ENCODE results near the gene HSPB6. TPM values are rescaled to one million over a fixed set of nuclear protein-coding genes. Genes with fewer than 3 reads are reported as not detected.

Gene HSPB6
- total RNA-seq, 8 experiments from 2014 or later, result 0.14 to 1.8 (median 0.68) TPM

DNA sequence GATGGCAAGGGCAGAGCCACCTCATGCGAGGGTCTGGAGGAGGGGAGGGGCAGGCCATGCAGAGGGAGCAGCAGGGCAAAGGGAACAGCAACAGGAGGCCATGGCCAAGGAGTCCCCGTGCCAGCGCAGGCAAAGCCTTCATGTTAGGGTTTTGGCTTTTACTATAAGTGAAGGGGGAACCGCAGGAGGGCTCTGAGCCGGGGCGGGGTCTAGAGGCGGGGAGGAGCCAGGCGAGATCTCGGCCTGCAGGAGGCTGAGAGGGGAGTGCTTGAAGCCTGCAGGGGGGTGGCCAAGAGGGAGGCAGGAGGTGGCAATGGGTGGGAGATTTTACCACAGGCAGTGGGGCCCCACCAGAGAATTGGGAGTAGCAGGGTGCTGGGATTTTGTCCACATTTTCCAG is 24.8 kb upstream of the HSPB6 start:
- no peak overlapping the region for H3K27ac ChIP-seq
- peaks cover 11 to 12% of the 10 kb centered on the region in 2 donors for H3K4me1 ChIP-seq (replicated peaks in 1 of 2)
- no peak overlapping the region for H3K4me3 ChIP-seq
- ATAC-seq (replicated peaks in 6 of 8), result no peak
- 20 to 100% (median 50%) methylated on average over 1 to 2 of the region's 9 CpGs; no CpG with 5 or more reads in 6 of the 10 experiments for WGBS, 10 experiments
- in situ Hi-C loops (cut with MboI; ENCODE audit: low pct_unique_long_range_greater_than_20kb in 2 of 9, low sequenced_read_pairs in 9 of 9, unreplicated experiment in 9 of 9), result no loop called here

DNA sequence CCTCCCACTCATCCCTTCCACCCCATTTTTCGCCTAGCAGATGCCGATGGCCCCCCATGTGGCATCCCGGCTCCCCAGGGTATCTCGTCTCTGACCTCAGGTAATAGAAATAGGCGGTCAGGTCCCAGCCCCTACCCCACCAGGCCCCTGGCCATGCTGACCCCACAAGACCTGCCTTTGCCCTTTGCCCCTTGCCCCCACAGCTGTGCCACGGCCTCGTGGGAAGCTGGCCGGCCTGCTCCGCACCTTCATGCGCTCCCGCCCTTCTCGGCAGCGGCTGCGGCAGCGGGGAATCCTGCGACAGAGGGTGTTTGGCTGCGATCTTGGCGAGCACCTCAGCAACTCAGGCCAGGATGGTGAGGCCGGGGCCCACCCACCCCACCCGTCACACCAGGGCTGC is 23.9 kb upstream of the HSPB6 start:
- WGBS, 10 experiments, result no CpG with 5 or more reads among the region's 20 CpGs
- Histone ChIP-seq H3K27ac (no peak overlapping the region), H3K4me1 (replicated peaks in 1 of 2) (peaks cover 17% of the 10 kb centered on the region in 2 donors), H3K4me3 (no peak overlapping the region)
- in situ Hi-C loops (cut with MboI; ENCODE audit: low pct_unique_long_range_greater_than_20kb in 2 of 9, low sequenced_read_pairs in 9 of 9, unreplicated experiment in 9 of 9), result no loop called here
- ATAC-seq (replicated peaks in 6 of 8), result no peak

DNA sequence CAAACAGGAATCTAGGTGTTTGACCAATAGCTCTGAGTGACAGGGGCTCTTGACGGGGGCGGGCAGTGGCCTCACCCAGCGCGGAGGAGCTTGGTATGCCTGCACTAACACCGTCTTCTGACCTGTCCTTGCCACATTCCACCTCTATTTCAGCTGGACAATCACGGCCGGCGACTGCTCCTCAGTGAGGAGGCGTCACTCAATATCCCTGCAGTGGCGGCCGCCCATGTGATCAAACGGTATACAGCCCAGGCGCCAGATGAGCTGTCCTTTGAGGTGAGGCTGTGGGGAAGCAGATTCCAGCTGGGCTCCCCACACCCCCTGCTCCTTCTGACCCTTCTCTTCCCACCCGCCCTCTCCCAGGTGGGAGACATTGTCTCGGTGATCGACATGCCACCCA is 23.2 kb upstream of the HSPB6 start:
- H3K27ac ChIP-seq, result no peak overlapping the region
- 90 to 100% (median 95%) methylated on average over 2 to 6 of the region's 16 CpGs; no CpG with 5 or more reads in 6 of the 10 experiments for WGBS, 10 experiments
- H3K4me3 ChIP-seq, result no peak overlapping the region
- in situ Hi-C loops (cut with MboI; ENCODE audit: low pct_unique_long_range_greater_than_20kb in 2 of 9, low sequenced_read_pairs in 9 of 9, unreplicated experiment in 9 of 9), result no loop called here
- peaks cover 17% of the 10 kb centered on the region in 2 donors for H3K4me1 ChIP-seq (replicated peaks in 1 of 2)
- ATAC-seq (replicated peaks in 6 of 8), result no peak

DNA sequence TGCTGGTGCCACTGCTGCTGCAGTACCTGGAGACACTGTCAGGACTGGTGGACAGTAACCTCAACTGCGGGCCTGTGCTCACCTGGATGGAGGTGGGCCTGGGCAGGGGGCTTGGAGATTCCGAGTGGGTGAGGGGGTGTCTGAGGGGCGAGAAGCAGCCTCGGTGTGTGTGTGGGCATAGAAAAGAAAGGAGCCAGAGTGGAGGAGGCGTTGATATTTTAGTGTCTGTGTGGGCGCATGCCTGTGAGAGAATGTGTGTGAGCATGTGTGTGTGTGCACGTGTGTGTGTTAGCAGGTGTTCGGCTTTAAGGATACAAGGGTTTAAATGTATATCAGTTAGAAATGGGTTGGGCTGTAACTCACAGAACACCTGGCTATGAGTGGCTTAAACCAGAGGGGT is 22.2 kb upstream of the HSPB6 start:
- in situ Hi-C loops (cut with MboI; ENCODE audit: low pct_unique_long_range_greater_than_20kb in 2 of 9, low sequenced_read_pairs in 9 of 9, unreplicated experiment in 9 of 9), result no loop called here
- H3K27ac ChIP-seq, result no peak overlapping the region
- no peak overlapping the region for H3K4me3 ChIP-seq
- no peak for ATAC-seq (replicated peaks in 6 of 8)
- H3K4me1 ChIP-seq (replicated peaks in 1 of 2), result peaks cover 17 to 23% of the 10 kb centered on the region in 2 donors
- whole genome bisulfite sequencing, 10 experiments, result 92 to 100% (median 95%) methylated on average over 1 to 4 of the region's 8 CpGs; no CpG with 5 or more reads in 5 of the 10 experiments

DNA sequence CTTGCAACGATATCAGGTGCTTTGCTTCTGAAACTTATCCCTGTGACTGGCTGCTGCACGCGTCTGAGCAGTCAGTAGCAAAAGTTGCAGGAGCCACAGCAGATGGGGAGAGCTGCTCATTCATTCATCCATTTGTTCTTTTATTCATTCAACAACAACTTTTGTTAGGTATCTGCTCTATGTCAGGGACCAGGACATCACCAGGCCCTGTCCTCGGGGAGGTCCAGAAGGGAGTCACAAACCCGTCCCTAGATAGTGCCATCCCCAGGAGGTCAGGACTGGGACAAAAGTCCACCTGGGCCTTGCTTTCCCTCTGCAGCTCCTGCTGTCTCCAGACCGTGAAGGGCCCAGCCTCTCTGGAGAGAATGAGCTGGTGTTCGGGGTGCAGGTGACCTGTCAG is 21.1 kb upstream of the HSPB6 start:
- H3K4me1 ChIP-seq (replicated peaks in 1 of 2), result peaks cover 17 to 23% of the 10 kb centered on the region in 2 donors

DNA sequence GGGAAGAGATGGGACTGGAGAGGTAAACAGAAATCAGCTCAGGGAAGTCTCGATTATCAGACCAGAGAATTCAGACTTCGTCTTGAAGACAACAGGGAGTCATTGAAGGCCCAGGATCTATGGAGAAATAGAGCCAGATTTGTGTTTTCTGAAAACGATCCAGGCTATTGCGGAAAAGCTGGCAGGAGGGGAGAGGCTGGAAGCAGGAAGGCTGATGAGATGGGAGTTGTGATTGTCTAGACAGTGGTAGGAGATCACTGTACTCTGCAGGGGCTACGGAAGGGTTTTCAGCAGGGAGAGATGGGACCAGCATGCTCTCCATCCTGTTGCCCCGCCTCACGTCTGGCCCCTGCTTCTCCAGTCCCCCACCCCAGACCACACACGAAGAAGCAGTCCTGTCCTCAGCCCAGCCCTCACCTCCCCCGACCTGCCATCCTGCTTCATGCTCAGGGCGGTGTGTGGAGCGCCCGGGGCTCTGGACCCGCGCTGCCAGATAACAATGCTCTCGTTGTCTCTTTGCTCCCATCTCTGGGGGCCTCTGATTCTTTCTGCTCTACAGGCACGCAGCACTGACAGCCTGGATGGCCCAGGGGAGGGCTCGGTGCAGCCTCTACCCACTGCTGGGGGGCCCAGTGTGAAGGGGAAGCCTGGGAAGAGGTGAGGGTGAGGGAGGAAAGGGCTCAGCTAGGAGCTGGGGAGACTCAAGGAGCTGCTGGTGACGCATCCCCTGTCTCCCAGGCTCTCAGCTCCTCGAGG is 20.4 kb upstream of the HSPB6 start:
- ATAC-seq (replicated peaks in 6 of 8), result peak in 3 of 8 experiments; percentile 17 to 29 (median 21)
- 4 to 83% (median 40%) methylated on average over 1 to 7 of the region's 19 CpGs; no CpG with 5 or more reads in 1 of the 10 experiments for WGBS, 10 experiments
- in situ Hi-C loops (cut with MboI; ENCODE audit: low pct_unique_long_range_greater_than_20kb in 2 of 9, low sequenced_read_pairs in 9 of 9, unreplicated experiment in 9 of 9), result no loop called here
- peaks cover 17 to 23% of the 10 kb centered on the region in 2 donors for H3K4me1 ChIP-seq (replicated peaks in 1 of 2)
- peak overlapping the region in 4 of 5 donors; percentile 7 to 93 (median 85) for H3K4me3 ChIP-seq
- peak overlapping the region in 1 of 2 donors; percentile 17 for H3K27ac ChIP-seq

More for the DNA sequence above, 21.1 kb upstream of the HSPB6 start:
- Histone ChIP-seq H3K27ac (no peak overlapping the region), H3K4me3 (no peak overlapping the region)
- in situ Hi-C loops (cut with MboI; ENCODE audit: low pct_unique_long_range_greater_than_20kb in 2 of 9, low sequenced_read_pairs in 9 of 9, unreplicated experiment in 9 of 9), result no loop called here
- 80 to 100% (median 95%) methylated on average over 1 to 2 of the region's 7 CpGs; no CpG with 5 or more reads in 6 of the 10 experiments for WGBS, 10 experiments
- no peak for ATAC-seq (replicated peaks in 6 of 8)

DNA sequence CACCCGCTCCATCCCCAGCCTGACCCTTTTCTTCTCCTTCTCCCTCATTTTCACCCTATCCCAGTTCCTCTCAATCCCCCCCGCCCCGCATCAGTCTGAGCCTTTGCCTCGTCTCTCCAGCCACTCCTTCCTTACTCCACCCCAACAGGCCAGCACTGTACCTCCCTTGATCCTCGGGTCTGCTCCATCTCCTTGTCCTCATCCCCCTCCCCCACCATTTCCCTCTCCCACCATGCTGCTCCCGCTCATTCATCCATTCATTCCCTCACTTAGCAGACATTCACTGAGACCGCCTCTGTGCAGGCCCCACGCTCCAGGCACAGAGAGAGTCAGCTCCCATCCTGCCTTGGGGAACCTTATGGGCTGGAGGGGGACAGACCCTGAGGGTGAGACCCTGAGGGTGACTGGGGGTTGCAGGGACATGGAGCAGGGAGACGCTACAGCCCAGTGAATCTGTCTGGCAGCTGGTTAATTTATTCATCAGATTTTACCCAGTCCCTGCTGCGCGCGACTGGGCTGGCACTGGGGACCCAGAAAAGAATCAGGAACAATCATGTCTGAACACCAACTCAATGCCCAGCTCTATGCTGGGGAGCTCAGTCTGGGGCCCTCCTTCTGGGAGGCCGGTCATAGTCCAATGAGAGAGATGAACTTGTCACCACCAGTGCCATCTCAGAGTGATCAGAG is 19.4 kb upstream of the HSPB6 start:
- WGBS, 10 experiments, result 0 to 90% (median 32%) methylated on average over 1 to 7 of the region's 13 CpGs; no CpG with 5 or more reads in 5 of the 10 experiments

GRCh38 chr19:35775298-35776101 is 18.7 kb upstream of the HSPB6 start, which contains the start of gene ARHGAP33:
ARHGAP33 (plus strand) TSS chr19:35775564; CDS start chr19:35775659, 95 bp downstream.
- 0 to 3% (median 0%) methylated on average over 4 to 29 of the region's 82 CpGs; no CpG with 5 or more reads in 7 of the 10 experiments for WGBS, 10 experiments

More for the DNA sequence above, 19.4 kb upstream of the HSPB6 start:
- H3K4me1 ChIP-seq (replicated peaks in 1 of 2), result peaks cover 17 to 23% of the 10 kb centered on the region in 2 donors
- peak in 4 of 8 experiments; percentile 2 to 37 (median 15) for ATAC-seq (replicated peaks in 6 of 8)
- in situ Hi-C loops (cut with MboI; ENCODE audit: low pct_unique_long_range_greater_than_20kb in 2 of 9, low sequenced_read_pairs in 9 of 9, unreplicated experiment in 9 of 9), result no loop called here
- peak overlapping the region; percentile 69 to 93 (median 88) for H3K4me3 ChIP-seq
- peak overlapping the region; percentile 79 to 87 for H3K27ac ChIP-seq

GRCh38 chr19:35775046-35775297 is 18.1 kb upstream of the HSPB6 start:
- peak overlapping the region; percentile 69 to 93 (median 88) for H3K4me3 ChIP-seq
- in situ Hi-C loops (cut with MboI; ENCODE audit: low pct_unique_long_range_greater_than_20kb in 2 of 9, low sequenced_read_pairs in 9 of 9, unreplicated experiment in 9 of 9), result no loop called here
- peaks cover 17 to 23% of the 10 kb centered on the region in 2 donors for H3K4me1 ChIP-seq (replicated peaks in 1 of 2)
- WGBS, 10 experiments, result 0 to 60% (median 8%) methylated on average over 1 to 9 of the region's 9 CpGs; no CpG with 5 or more reads in 2 of the 10 experiments
- no peak overlapping the region for H3K27ac ChIP-seq
- peak in 1 of 8 experiments; percentile 30 for ATAC-seq (replicated peaks in 6 of 8)

More at GRCh38 chr19:35775298-35776101, 18.7 kb upstream of the HSPB6 start, which contains the start of gene ARHGAP33:
- in situ Hi-C loops (cut with MboI; ENCODE audit: low pct_unique_long_range_greater_than_20kb in 2 of 9, low sequenced_read_pairs in 9 of 9, unreplicated experiment in 9 of 9), result no loop called here
- H3K4me1 ChIP-seq (replicated peaks in 1 of 2), result peaks cover 17 to 23% of the 10 kb centered on the region in 2 donors
- ATAC-seq (replicated peaks in 6 of 8), result peak; percentile 81 to 95 (median 87)
- H3K4me3 ChIP-seq, result peak within 1 kb of the TSS; percentile 69 to 93 (median 88)
- H3K27ac ChIP-seq, result peak within 1 kb of the TSS; percentile 79 to 87

DNA sequence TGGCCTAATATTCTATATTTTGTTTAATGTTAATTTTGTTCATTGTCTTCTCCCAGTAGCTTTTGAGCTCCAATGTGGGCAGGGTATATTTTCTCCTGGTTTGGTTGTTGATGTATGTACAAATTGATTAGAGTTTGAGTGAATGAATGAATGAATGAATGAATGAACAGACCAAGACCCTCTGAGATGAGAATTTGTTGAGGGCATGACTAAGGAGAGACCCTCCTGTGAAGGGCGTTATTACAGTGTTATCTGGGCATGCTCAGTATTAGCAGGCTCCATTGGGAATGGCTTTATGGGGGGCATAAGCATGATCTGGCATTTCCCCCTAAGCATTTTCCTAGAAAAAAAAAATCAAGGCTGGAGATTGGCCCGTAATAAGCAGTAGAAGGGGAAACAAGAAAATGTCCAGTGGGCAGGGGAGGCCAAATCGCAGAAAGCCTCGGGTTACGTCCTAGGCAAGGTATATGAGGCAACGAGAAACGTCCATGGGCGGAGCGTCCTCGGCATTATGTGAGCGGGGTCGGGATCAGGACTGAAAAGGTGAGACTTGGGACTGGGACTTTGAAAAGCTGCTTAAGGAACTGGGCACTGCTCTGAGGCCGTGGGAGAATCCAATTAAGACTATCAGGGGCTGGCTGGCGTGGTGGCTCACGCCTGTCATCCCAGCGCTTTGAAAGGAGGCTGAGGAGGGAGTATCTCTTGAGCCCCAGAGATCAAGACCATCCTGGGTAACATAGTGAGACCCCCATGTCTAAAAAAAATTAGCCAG is 17.6 kb upstream of the HSPB6 start:
- no peak for ATAC-seq (replicated peaks in 6 of 8)
- Histone ChIP-seq H3K4me1 (replicated peaks in 1 of 2) (peaks cover 17 to 23% of the 10 kb centered on the region in 2 donors), H3K4me3 (peak overlapping the region; percentile 69 to 93 (median 88)), H3K27ac (no peak overlapping the region)
- in situ Hi-C loops (cut with MboI; ENCODE audit: low pct_unique_long_range_greater_than_20kb in 2 of 9, low sequenced_read_pairs in 9 of 9, unreplicated experiment in 9 of 9), result no loop called here
- 6 to 71% (median 44%) methylated on average over 2 to 10 of the region's 16 CpGs for WGBS, 10 experiments

DNA sequence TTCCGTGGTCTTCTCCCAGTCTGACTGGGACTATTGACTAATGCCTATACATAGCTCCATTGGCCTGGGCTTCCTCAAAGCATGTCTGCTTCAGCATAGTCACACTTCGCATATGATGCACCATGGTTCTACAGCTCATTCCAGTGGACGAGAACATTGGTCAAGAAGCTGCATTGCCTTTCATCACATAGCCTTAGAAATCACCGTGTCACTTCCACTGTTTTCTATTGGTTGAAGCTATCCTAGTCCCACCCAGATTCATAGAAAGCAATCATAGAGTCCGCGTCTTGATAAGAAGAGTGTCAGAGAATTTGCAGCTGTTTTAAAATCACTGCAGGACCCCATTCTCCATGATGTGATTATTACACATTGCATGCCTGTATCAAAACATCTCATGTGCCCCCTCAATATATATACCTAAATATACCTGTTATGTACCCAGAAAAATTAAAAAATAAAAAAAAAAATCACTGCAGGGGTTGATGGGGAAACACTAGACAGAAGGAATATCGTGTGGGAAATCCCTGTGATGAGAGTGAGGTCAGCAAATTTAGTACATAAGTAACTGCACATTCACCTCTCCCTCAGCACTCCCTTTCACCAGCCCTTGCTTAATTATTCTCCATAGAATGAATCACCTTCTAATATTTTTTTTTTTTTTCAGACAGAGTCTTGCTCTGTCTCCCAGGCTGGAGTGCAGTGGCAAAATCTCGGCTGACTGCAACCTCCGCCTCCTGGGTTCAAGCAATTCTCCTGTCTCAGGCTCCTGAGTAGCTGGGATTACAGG is 16.4 kb upstream of the HSPB6 start:
- WGBS, 10 experiments, result 50 to 90% (median 70%) methylated on average over 1 to 8 of the region's 9 CpGs; no CpG with 5 or more reads in 1 of the 10 experiments
- H3K27ac ChIP-seq, result no peak overlapping the region
- no peak overlapping the region for H3K4me3 ChIP-seq
- H3K4me1 ChIP-seq (replicated peaks in 1 of 2), result peaks cover 18 to 24% of the 10 kb centered on the region in 2 donors
- in situ Hi-C loops (cut with MboI; ENCODE audit: low pct_unique_long_range_greater_than_20kb in 2 of 9, low sequenced_read_pairs in 9 of 9, unreplicated experiment in 9 of 9), result no loop called here
- peak in 2 of 8 experiments; percentile 3 to 33 for ATAC-seq (replicated peaks in 6 of 8)
